IMR-90 (cell line): ENCODE results near the gene ACACB. TPM values are rescaled to one million over a fixed set of nuclear protein-coding genes. Genes with fewer than 3 reads are reported as not detected.
A peak's percentile ranks its signal among the peaks of the same experiment; 100 is the strongest.

ENCODE experiments used
- ATAC-seq: fragments of 200-7000 bp; cut with Tn5 transposase; 2 replicates; pipeline ENCODE4 v1.9.1; 2020; ENCODE audit warnings: low read depth, mild to moderate bottlenecking, moderate library complexity
- BruUV-seq: library from RNA; stranded (reverse); fragments of 400-500 nt; replicated peaks from 2 replicates; lab custom pipeline; 2021; lab: Mats Ljungman, UMichigan
- CTCF ChIA-PET: fragments of 300-600 bp; formaldehyde crosslinking; extraction: SDS; loops from one replicate; lab custom pipeline; 2021; ENCODE audit warnings: antibody characterized with exemption; lab: Yijun Ruan, JAX
- POLR2A ChIA-PET: fragments of 300-600 bp; sonication (Branson Sonifier 250); formaldehyde crosslinking; loops from one replicate; lab custom pipeline; 2022; ENCODE audit warnings: antibody characterized with exemption; ENCODE audit not compliant: unreplicated experiment; lab: Charles Lee
- DNase-seq: peaks from one replicate; pipeline ENCODE4 v3.0.0; 2013
- H2AFZ ChIP-seq: replicated peaks from 2 replicates; pipeline ENCODE3; 2013; ENCODE audit warnings: low read length, mild to moderate bottlenecking; ENCODE audit not compliant: poor library complexity
- H2AK5ac ChIP-seq: 2 replicates; pipeline ENCODE4 v1.6.1; 2013; ENCODE audit warnings: low read depth, low read length, inconsistent platforms
- H2AK9ac ChIP-seq: replicated peaks from 2 replicates; pipeline ENCODE3; 2013; ENCODE audit warnings: mild to moderate bottlenecking, low read depth, low read length, moderate library complexity; ENCODE audit not compliant: poor library complexity
- H2BK120ac ChIP-seq: 2 replicates; pipeline ENCODE4 v1.6.1; 2013; ENCODE audit warnings: low read depth, low read length, inconsistent platforms
- H2BK15ac ChIP-seq: 3 replicates; pipeline ENCODE4 v1.6.1; 2013; ENCODE audit warnings: low read depth, low read length, inconsistent platforms
- H2BK20ac ChIP-seq: 2 replicates; pipeline ENCODE4 v1.6.1; 2013; ENCODE audit warnings: low read depth, mild to moderate bottlenecking, inconsistent platforms, low read length, moderate library complexity
- H2BK5ac ChIP-seq: 2 replicates; pipeline ENCODE4 v1.6.1; 2013; ENCODE audit warnings: mild to moderate bottlenecking, low read depth, low read length, inconsistent platforms; ENCODE audit not compliant: poor library complexity, severe bottlenecking
- H3K14ac ChIP-seq: replicated peaks from 2 replicates; pipeline ENCODE4 v1.6.1; 2013; ENCODE audit warnings: low read depth, low read length, inconsistent platforms
- H3K18ac ChIP-seq: 2 replicates; pipeline ENCODE4 v1.6.1; 2013; ENCODE audit warnings: low read depth, low read length, control low read depth
- H3K23ac ChIP-seq: 2 replicates; pipeline ENCODE4 v1.6.1; 2013; ENCODE audit warnings: low read depth, low read length, inconsistent platforms
- H3K27ac ChIP-seq: 2 replicates; pipeline ENCODE4 v1.5.1; 2013; ENCODE audit warnings: mild to moderate bottlenecking, control low read depth, low read length; ENCODE audit not compliant: insufficient read depth
- H3K27me3 ChIP-seq: 2 replicates; pipeline ENCODE4 v1.6.1; 2013; ENCODE audit warnings: low read length; ENCODE audit not compliant: control insufficient read depth, insufficient read depth
- H3K36me3 ChIP-seq: 2 replicates; pipeline ENCODE4 v1.6.1; 2013; ENCODE audit warnings: low read length, mixed read lengths; ENCODE audit not compliant: control insufficient read depth, insufficient read depth
- H3K4ac ChIP-seq: 2 replicates; pipeline ENCODE4 v1.6.1; 2013; ENCODE audit warnings: low read depth, low read length, inconsistent platforms
- H3K4me1 ChIP-seq: 2 replicates; pipeline ENCODE4 v1.6.1; 2013; ENCODE audit warnings: low read length, mixed read lengths; ENCODE audit not compliant: control insufficient read depth, insufficient read depth
- H3K4me2 ChIP-seq: 2 replicates; pipeline ENCODE4 v1.6.1; 2013; ENCODE audit warnings: low read depth, mild to moderate bottlenecking, control low read depth, low read length, moderate library complexity
- H3K4me3 ChIP-seq: 2 replicates; pipeline ENCODE4 v1.5.1; 2013; ENCODE audit warnings: low read depth, mild to moderate bottlenecking, control low read depth, low read length, moderate library complexity; ENCODE audit not compliant: insufficient read depth
- H3K56ac ChIP-seq: 2 replicates; pipeline ENCODE4 v1.6.1; 2013; ENCODE audit warnings: low read length, inconsistent platforms; ENCODE audit not compliant: insufficient read depth; ENCODE audit errors: extremely low read depth
- H3K79me1 ChIP-seq, 2 experiments: 2 replicates each; pipeline ENCODE4 v1.6.1; 2013; ENCODE audit warnings: low read length in 2 of 2, inconsistent platforms in 1 of 2, low read depth in 1 of 2
- H3K9ac ChIP-seq: 2 replicates; pipeline ENCODE4 v1.6.1; 2013; ENCODE audit warnings: low read depth, low read length, control low read depth
- H3K9me1 ChIP-seq: 2 replicates; pipeline ENCODE4 v1.6.1; 2013; ENCODE audit warnings: low read length, inconsistent platforms; ENCODE audit not compliant: insufficient read depth
- H3K9me3 ChIP-seq: 2 replicates; pipeline ENCODE4 v1.6.1; 2013; ENCODE audit warnings: low read length; ENCODE audit not compliant: control insufficient read depth, insufficient read depth
- H4K20me1 ChIP-seq: 2 replicates; pipeline ENCODE4 v1.6.1; 2013; ENCODE audit warnings: low read length, inconsistent platforms; ENCODE audit not compliant: insufficient read depth
- H4K5ac ChIP-seq: 2 replicates; pipeline ENCODE4 v1.6.1; 2013; ENCODE audit warnings: mild to moderate bottlenecking, low read depth, low read length, control low read depth
- H4K8ac ChIP-seq, 2 experiments: 2 replicates each; pipeline ENCODE4 v1.6.1; 2013; ENCODE audit warnings: low read depth in 2 of 2, low read length in 2 of 2, control low read depth in 1 of 2, inconsistent platforms in 1 of 2
- H4K91ac ChIP-seq: 2 replicates; pipeline ENCODE4 v1.6.1; 2013; ENCODE audit warnings: low read depth, low read length, inconsistent platforms; ENCODE audit not compliant: insufficient read depth
- BHLHE40 ChIP-seq: fragments of 150-350 bp; IDR thresholded peaks from 2 replicates; pipeline ENCODE4 v1.6.1; 2016; ENCODE audit warnings: mild to moderate bottlenecking, low read depth, low read length
- CHD1 ChIP-seq: IDR thresholded peaks from 2 replicates; pipeline ENCODE4 v1.6.1; 2012; ENCODE audit warnings: low read depth, low read length, improper control_type of control experiment
- FOS ChIP-seq: fragments of 150-350 bp; IDR thresholded peaks from 2 replicates; pipeline ENCODE4 v1.6.1; 2016; ENCODE audit warnings: low read depth, low read length
- MAFK ChIP-seq: IDR thresholded peaks from 2 replicates; pipeline ENCODE4 v1.6.1; 2012; ENCODE audit warnings: low read depth, low read length, improper control_type of control experiment
- MAZ ChIP-seq: IDR thresholded peaks from 2 replicates; pipeline ENCODE4 v1.6.1; 2012; ENCODE audit warnings: low read depth, mild to moderate bottlenecking, low read length, improper control_type of control experiment, moderate library complexity, borderline replicate concordance
- MXI1 ChIP-seq: IDR thresholded peaks from 2 replicates; pipeline ENCODE4 v1.6.1; 2012; ENCODE audit warnings: low read depth, mild to moderate bottlenecking, low read length, moderate library complexity, borderline replicate concordance
- NFE2L2 ChIP-seq: fragments of 150-350 bp; IDR thresholded peaks from 2 replicates; pipeline ENCODE4 v1.6.1; 2016; ENCODE audit warnings: low read depth, mild to moderate bottlenecking, low read length
- RCOR1 ChIP-seq: IDR thresholded peaks from 2 replicates; pipeline ENCODE4 v1.6.1; 2012; ENCODE audit warnings: mild to moderate bottlenecking, low read length, improper control_type of control experiment; ENCODE audit not compliant: insufficient replicate concordance
- RFX5 ChIP-seq: IDR thresholded peaks from 2 replicates; pipeline ENCODE4 v1.8.0; 2012; ENCODE audit warnings: low read depth, mild to moderate bottlenecking, low read length, moderate library complexity
- SMC3 ChIP-seq: fragments of 150-350 bp; IDR thresholded peaks from 2 replicates; pipeline ENCODE4 v1.6.1; 2016; ENCODE audit warnings: low read depth, mild to moderate bottlenecking, antibody characterized with exemption, low read length, moderate library complexity
- WGBS, 2 experiments: methylation state at CpG; one replicate each; pipeline versions ENCODE4 v1.1.5 to v1.1.7; 2013; ENCODE audit warnings: missing lambda C conversion rate in 2 of 2; ENCODE audit not compliant: insufficient read length in 1 of 2; ENCODE audit errors: extremely low coverage in 2 of 2; 5-methylcytosine and 5-hydroxymethylcytosine counted together
- dilution Hi-C: fragments of 300-500 bp; cut with HindIII; formaldehyde crosslinking; loops from one replicate; pipeline ENCODE4 v1.14.3; 2018; ENCODE audit warnings: low sequenced_read_pairs; ENCODE audit not compliant: unreplicated experiment
- in situ Hi-C: fragments of 300-500 bp; cut with MboI; formaldehyde crosslinking; loops from 3 replicates; pipeline ENCODE4 v1.14.3; 2019; ENCODE audit warnings: low sequenced_read_pairs, inconsistent platforms, mixed read lengths
- intact Hi-C: fragments of 100-400 bp; cut with micrococcal nuclease; formaldehyde crosslinking; loops from 2 replicates; pipeline ENCODE4 v1.10.0; 2022
- polyA plus RNA-seq, 3 experiments: library from polyadenylated mRNA; depleted of rRNA; stranded (reverse); fragments of >200 nt; gene quantifications; 2 replicates each; pipeline ENCODE4 v1.2.3, GENCODE V29; 2012; ENCODE audit warnings: low replicate concordance in 1 of 3
- total RNA-seq: library from RNA; depleted of rRNA; stranded (reverse); fragments of >200 nt; gene quantifications from 2 replicates; pipeline ENCODE4 v1.2.3, GENCODE V29; 2012
- TF ChIP-seq, protein P1 (sequence below): fragments of 150-350 bp; IDR thresholded peaks from 2 replicates; pipeline ENCODE4 v1.6.1; 2016; ENCODE audit warnings: low read depth, mild to moderate bottlenecking, low read length, moderate library complexity, borderline replicate concordance
- TF ChIP-seq, protein P2 (sequence below): fragments of 150-350 bp; IDR thresholded peaks from 2 replicates; pipeline ENCODE4 v1.6.1; 2017; ENCODE audit warnings: mild to moderate bottlenecking, antibody characterized with exemption, low read length, low read depth
- TF ChIP-seq, protein P3 (sequence below): conservative IDR thresholded peaks from 2 replicates; pipeline ENCODE4 v1.5.1; 2012; ENCODE audit warnings: mild to moderate bottlenecking, low read depth, low read length, improper control_type of control experiment

The ACACB gene
- total and polyA plus RNA-seq, 2 of the 4 experiments (the other 2 are of a cell fraction): 2.0 to 2.1 TPM

DNA sequence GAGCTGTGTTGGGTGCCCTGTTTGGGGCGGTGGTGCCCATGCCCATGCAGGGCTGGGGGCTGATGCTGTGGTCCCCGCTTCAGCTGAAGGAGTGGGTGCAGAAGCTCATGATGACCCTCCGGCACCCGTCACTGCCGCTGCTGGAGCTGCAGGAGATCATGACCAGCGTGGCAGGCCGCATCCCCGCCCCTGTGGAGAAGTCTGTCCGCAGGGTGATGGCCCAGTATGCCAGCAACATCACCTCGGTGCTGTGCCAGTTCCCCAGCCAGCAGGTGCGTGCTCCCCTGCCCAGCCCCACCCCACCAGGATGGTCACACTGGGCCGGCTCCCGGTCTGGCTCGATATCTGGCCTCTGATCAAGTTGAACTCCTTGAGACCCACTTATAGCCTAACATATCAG, 92.7 kb downstream of the ACACB start:
- no peaks in the 10 kb centered on the region for H3K4me1 ChIP-seq
- H3K79me1 ChIP-seq: no peaks in the 10 kb centered on the region
- no peaks in the 10 kb centered on the region for H3K9me3 ChIP-seq
- dilution Hi-C loops (no loop called here), in situ Hi-C loops (no loop called here), intact Hi-C loops (no loop called here)
- H2BK120ac ChIP-seq: no peak overlapping the region
- no TSS peak for BruUV-seq
- H3K4me2 ChIP-seq: no peak overlapping the region
- H3K9me1 ChIP-seq: no peaks in the 10 kb centered on the region; the same call in 1 of the 2 replicates
- no peak overlapping the region for H2AK5ac ChIP-seq
- H2AFZ ChIP-seq: no peak overlapping the region
- DNase-seq (no peak), ATAC-seq (no peak)
- TF ChIP-seq MAFK (no peak), MXI1 (no peak), MAZ (no peak), SMC3 (no peak), BHLHE40 (no peak), RFX5 (no peak), CHD1 (no peak), FOS (no peak), RCOR1 (no peak), NFE2L2 (no peak)
- TF ChIP-seq, protein P1, sequence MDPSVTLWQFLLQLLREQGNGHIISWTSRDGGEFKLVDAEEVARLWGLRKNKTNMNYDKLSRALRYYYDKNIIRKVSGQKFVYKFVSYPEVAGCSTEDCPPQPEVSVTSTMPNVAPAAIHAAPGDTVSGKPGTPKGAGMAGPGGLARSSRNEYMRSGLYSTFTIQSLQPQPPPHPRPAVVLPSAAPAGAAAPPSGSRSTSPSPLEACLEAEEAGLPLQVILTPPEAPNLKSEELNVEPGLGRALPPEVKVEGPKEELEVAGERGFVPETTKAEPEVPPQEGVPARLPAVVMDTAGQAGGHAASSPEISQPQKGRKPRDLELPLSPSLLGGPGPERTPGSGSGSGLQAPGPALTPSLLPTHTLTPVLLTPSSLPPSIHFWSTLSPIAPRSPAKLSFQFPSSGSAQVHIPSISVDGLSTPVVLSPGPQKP: no peak
- TF ChIP-seq, protein P2, sequence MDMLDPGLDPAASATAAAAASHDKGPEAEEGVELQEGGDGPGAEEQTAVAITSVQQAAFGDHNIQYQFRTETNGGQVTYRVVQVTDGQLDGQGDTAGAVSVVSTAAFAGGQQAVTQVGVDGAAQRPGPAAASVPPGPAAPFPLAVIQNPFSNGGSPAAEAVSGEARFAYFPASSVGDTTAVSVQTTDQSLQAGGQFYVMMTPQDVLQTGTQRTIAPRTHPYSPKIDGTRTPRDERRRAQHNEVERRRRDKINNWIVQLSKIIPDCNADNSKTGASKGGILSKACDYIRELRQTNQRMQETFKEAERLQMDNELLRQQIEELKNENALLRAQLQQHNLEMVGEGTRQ: no peak
- TF ChIP-seq, protein P3, sequence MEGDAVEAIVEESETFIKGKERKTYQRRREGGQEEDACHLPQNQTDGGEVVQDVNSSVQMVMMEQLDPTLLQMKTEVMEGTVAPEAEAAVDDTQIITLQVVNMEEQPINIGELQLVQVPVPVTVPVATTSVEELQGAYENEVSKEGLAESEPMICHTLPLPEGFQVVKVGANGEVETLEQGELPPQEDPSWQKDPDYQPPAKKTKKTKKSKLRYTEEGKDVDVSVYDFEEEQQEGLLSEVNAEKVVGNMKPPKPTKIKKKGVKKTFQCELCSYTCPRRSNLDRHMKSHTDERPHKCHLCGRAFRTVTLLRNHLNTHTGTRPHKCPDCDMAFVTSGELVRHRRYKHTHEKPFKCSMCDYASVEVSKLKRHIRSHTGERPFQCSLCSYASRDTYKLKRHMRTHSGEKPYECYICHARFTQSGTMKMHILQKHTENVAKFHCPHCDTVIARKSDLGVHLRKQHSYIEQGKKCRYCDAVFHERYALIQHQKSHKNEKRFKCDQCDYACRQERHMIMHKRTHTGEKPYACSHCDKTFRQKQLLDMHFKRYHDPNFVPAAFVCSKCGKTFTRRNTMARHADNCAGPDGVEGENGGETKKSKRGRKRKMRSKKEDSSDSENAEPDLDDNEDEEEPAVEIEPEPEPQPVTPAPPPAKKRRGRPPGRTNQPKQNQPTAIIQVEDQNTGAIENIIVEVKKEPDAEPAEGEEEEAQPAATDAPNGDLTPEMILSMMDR: no peak
- no peak overlapping the region for H3K9ac ChIP-seq
- H2BK5ac ChIP-seq: no peak overlapping the region
- no peak overlapping the region for H4K5ac ChIP-seq
- no peak overlapping the region for H4K8ac ChIP-seq
- H4K20me1 ChIP-seq: no peaks in the 10 kb centered on the region
- H2BK15ac ChIP-seq: no peak overlapping the region
- H2AK9ac ChIP-seq: peak overlapping the region; percentile 55
- H3K4ac ChIP-seq: no peak overlapping the region
- no peak overlapping the region for H3K4me3 ChIP-seq
- H3K36me3 ChIP-seq: peaks cover 7% of the 10 kb centered on the region; the same call in 1 of the 2 replicates
- H3K56ac ChIP-seq: no peak overlapping the region
- 93% methylated on average over 11 of the region's 14 CpGs; no CpG with 5 or more reads in 1 of the 2 experiments for WGBS, 2 experiments
- CTCF ChIA-PET: no interaction called here
- no peaks in the 10 kb centered on the region for H3K27me3 ChIP-seq
- H3K27ac ChIP-seq: no peak overlapping the region
- H3K14ac ChIP-seq: no peak overlapping the region
- H3K18ac ChIP-seq: no peak overlapping the region
- H2BK20ac ChIP-seq: no peak overlapping the region
- POLR2A ChIA-PET: no interaction called here
- H4K91ac ChIP-seq: no peak overlapping the region
- no peak overlapping the region for H3K23ac ChIP-seq
